Activated T-helper 9 cell treated with anti-CD3 and anti-CD28 coated beads, Interleukin-2, amount 50 U/mL, for 16 hours (primary cell): ENCODE data around the gene VAV3.
"Not testable (repeated sequence)": the region's sequence is repeated elsewhere in the genome, so short reads cannot be mapped to it uniquely, and the experiment has no call there.

ENCODE experiments used
- DNase-seq: peaks from one replicate; pipeline ENCODE4 v3.0.0-alpha.2; 2020; ENCODE audit warnings: low read depth

VAV3 gene

GRCh38 chr1:107739201-107739600, 225.8 kb downstream of the VAV3 start:
- DNase-seq, result no peak

GRCh38 chr1:107733401-107733800, 231.6 kb downstream of the VAV3 start:
- not testable (repeated sequence) for DNase-seq

GRCh38 chr1:107727866-107728265, 237.1 kb downstream of the VAV3 start:
- DNase-seq, result no peak

- no peak for DNase-seq
These were observed 238.1 kb downstream of the VAV3 start for GRCh38 chr1:107726860-107727259.

- DNase-seq, result no peak
These were observed 240.3 kb downstream of the VAV3 start for GRCh38 chr1:107724648-107725047.

GRCh38 chr1:107720210-107720609, 244.8 kb downstream of the VAV3 start:
- not testable (repeated sequence) for DNase-seq

- no peak for DNase-seq
These were observed 255.0 kb downstream of the VAV3 start for GRCh38 chr1:107710005-107710404.

GRCh38 chr1:107707111-107707510, 257.9 kb downstream of the VAV3 start:
- DNase-seq, result no peak

- DNase-seq, result no peak
These were observed 258.8 kb downstream of the VAV3 start for GRCh38 chr1:107706182-107706581.

GRCh38 chr1:107704911-107705310, 260.1 kb downstream of the VAV3 start:
- no peak for DNase-seq

- no peak for DNase-seq
These were observed 261.9 kb downstream of the VAV3 start for GRCh38 chr1:107702946-107703571.

GRCh38 chr1:107700651-107701050, 264.3 kb downstream of the VAV3 start:
- DNase-seq, result not testable (repeated sequence)

- no peak for DNase-seq
These were observed 266.8 kb downstream of the VAV3 start for GRCh38 chr1:107698161-107698560.

- DNase-seq, result no peak
These were observed 269.6 kb downstream of the VAV3 start for GRCh38 chr1:107695341-107695740.

- DNase-seq, result no peak
These were observed 272.2 kb downstream of the VAV3 start for GRCh38 chr1:107692580-107693345.

GRCh38 chr1:107691540-107691939, 273.4 kb downstream of the VAV3 start:
- DNase-seq, result no peak

- no peak for DNase-seq
These were observed 274.5 kb downstream of the VAV3 start for GRCh38 chr1:107690491-107690890.

- DNase-seq, result no peak
These were observed 275.2 kb downstream of the VAV3 start for GRCh38 chr1:107689733-107690132.

- no peak for DNase-seq
These were observed 275.8 kb downstream of the VAV3 start for GRCh38 chr1:107689159-107689558.

GRCh38 chr1:107687849-107688753, 276.9 kb downstream of the VAV3 start:
- DNase-seq, result no peak

- DNase-seq, result no peak
These were observed 281.3 kb downstream of the VAV3 start for GRCh38 chr1:107683683-107684082.

GRCh38 chr1:107683191-107683657, 281.8 kb downstream of the VAV3 start:
- no peak for DNase-seq

GRCh38 chr1:107682467-107682866, 282.5 kb downstream of the VAV3 start:
- no peak for DNase-seq
